Type B pancreatic cell (in vitro differentiated cells): ENCODE data around the gene WDFY2. TPM values are rescaled to one million over a fixed set of nuclear protein-coding genes. Genes with fewer than 3 reads are reported as not detected.
A peak's percentile ranks its signal among the peaks of the same experiment; 100 is the strongest.

Experiments
- DNase-seq: peaks from one replicate; pipeline ENCODE4 v3.0.0; 2021; ENCODE audit warnings: mixed read lengths; ENCODE audit not compliant: unreplicated experiment; ENCODE audit errors: extremely low spot score
- H3K27ac Mint-ChIP-seq: 2 replicates; pipeline ENCODE4 v1.8.0; 2021; ENCODE audit warnings: mild to moderate bottlenecking, mixed read lengths
- H3K27me3 Mint-ChIP-seq: 2 replicates; pipeline ENCODE4 v1.8.0; 2021; ENCODE audit warnings: mixed read lengths
- H3K36me3 Mint-ChIP-seq: 2 replicates; pipeline ENCODE4 v1.8.0; 2021; ENCODE audit warnings: mixed read lengths
- H3K4me1 Mint-ChIP-seq: one replicate; pipeline ENCODE4 v1.8.0; 2021; ENCODE audit warnings: mixed read lengths; ENCODE audit not compliant: unreplicated experiment
- H3K4me3 Mint-ChIP-seq: 2 replicates; pipeline ENCODE4 v1.8.0; 2021; ENCODE audit warnings: mild to moderate bottlenecking, mixed read lengths
- H3K9me3 Mint-ChIP-seq: 2 replicates; pipeline ENCODE4 v1.8.0; 2021; ENCODE audit warnings: mixed read lengths
- CTCF ChIP-seq: fragments of 200-600 bp; sonication (generic); conservative IDR thresholded peaks from 2 replicates; pipeline ENCODE4 v1.5.0; 2021; ENCODE audit warnings: antibody characterized with exemption, mild to moderate bottlenecking
- total RNA-seq: library from RNA; stranded (reverse); gene quantifications from 2 replicates; pipeline ENCODE4 v1.2.1, GENCODE V29; 2021; ENCODE audit warnings: low replicate concordance

WDFY2 gene
- total RNA-seq, 1 donor from 2014 or later = 20.3 TPM

GRCh38 chr13:51734786-51735185 is 150.5 kb downstream of the WDFY2 start:
- no peak for TF ChIP-seq CTCF
- no peak overlapping the region for H3K4me3 Mint-ChIP-seq
- H3K27ac Mint-ChIP-seq = no peak overlapping the region
- no peaks in the 10 kb centered on the region for H3K9me3 Mint-ChIP-seq
- DNase-seq = no peak
- peaks cover 8% of the 10 kb centered on the region for H3K4me1 Mint-ChIP-seq
- H3K36me3 Mint-ChIP-seq = peaks cover 18% of the 10 kb centered on the region
- no peaks in the 10 kb centered on the region for H3K27me3 Mint-ChIP-seq

DNA sequence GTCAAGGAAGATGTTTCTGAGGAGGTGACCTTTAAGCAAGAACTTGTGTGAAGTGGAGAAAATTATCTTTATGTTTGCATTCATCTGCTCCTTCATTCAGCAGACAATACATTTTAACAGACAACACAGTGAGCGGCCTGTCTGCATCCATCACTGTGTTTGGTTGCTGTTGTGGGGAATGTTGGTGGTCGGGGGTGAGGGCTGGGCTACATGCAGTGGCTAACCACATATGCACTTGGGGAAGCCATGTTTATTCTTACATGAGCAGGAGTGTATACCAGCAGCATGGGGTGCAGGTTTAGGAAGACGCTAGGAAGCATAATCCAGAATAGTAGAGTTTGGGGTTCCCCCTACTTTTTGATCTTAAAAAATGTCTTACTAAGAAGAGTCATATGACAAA is 153.3 kb downstream of the WDFY2 start:
- H3K4me1 Mint-ChIP-seq = peaks cover 8% of the 10 kb centered on the region
- H3K9me3 Mint-ChIP-seq = no peaks in the 10 kb centered on the region
- no peaks in the 10 kb centered on the region for H3K27me3 Mint-ChIP-seq
- H3K27ac Mint-ChIP-seq = no peak overlapping the region
- no peak for DNase-seq
- H3K4me3 Mint-ChIP-seq = no peak overlapping the region
- H3K36me3 Mint-ChIP-seq = peaks cover 26% of the 10 kb centered on the region
- TF ChIP-seq CTCF = no peak

DNA sequence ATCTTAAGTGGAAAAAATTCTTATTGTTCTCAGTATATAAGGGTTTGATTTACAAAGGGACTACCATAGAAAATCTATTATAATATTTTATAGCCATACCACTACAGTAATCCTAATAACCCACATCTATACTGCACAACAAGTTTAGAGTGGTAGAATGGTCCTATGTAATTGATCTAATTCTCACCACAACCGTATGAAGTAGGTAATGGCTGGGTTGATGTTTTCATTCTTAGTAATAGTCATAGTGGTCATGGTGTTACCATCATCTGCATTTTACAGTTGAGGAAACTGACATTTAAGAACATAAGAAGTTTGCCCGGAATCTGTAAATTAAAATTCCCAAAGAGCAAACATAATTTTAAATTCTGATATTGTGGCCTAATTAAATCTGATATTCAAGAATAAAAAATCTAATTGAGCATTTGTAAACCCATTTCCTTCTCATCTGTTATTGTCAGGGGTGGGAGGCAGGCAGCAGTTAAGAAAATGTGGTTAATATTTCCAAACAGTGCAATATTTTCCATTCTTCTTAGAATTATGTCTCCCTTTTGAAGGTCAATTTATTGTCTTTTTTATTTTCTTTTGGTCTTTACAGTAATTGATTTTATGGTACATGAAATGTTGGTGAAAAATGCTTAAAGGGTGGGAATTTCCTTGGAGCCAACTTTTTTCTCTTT is 154.1 kb downstream of the WDFY2 start:
- H3K36me3 Mint-ChIP-seq = peaks cover 26% of the 10 kb centered on the region
- peaks cover 6% of the 10 kb centered on the region for H3K4me1 Mint-ChIP-seq
- no peaks in the 10 kb centered on the region for H3K9me3 Mint-ChIP-seq
- no peaks in the 10 kb centered on the region for H3K27me3 Mint-ChIP-seq
- H3K4me3 Mint-ChIP-seq = no peak overlapping the region
- no peak for DNase-seq
- H3K27ac Mint-ChIP-seq = peak overlapping the region; percentile 91
- no peak for TF ChIP-seq CTCF

GRCh38 chr13:51739027-51739764 is 154.9 kb downstream of the WDFY2 start:
- DNase-seq = no peak
- Mint-ChIP-seq H3K4me1 (no peaks in the 10 kb centered on the region), H3K4me3 (peak overlapping the region; percentile 72), H3K9me3 (no peaks in the 10 kb centered on the region), H3K27ac (peak overlapping the region; percentile 91), H3K27me3 (no peaks in the 10 kb centered on the region), H3K36me3 (peaks cover 29% of the 10 kb centered on the region)
- no peak for TF ChIP-seq CTCF

- no peak for DNase-seq
- Mint-ChIP-seq H3K36me3 (peaks cover 31% of the 10 kb centered on the region), H3K4me3 (no peak overlapping the region), H3K4me1 (no peaks in the 10 kb centered on the region), H3K27ac (no peak overlapping the region), H3K9me3 (peaks cover 4% of the 10 kb centered on the region), H3K27me3 (no peaks in the 10 kb centered on the region)
- TF ChIP-seq CTCF = no peak
Measured at GRCh38 chr13:51740698-51741097, 156.4 kb downstream of the WDFY2 start.
